OCI-LY1 (cell line): ENCODE results near the gene SCN8A.

Source experiments
- H2AFZ ChIP-seq: fragments of 200-600 bp; sonication (generic), shearing (Covaris generic); 2 replicates; pipeline ENCODE4 v1.6.0; 2014; ENCODE audit warnings: antibody characterized with exemption, mild to moderate bottlenecking, low read length
- H3F3A ChIP-seq: fragments of 200-600 bp; sonication (generic), shearing (Covaris generic); 2 replicates; pipeline ENCODE4 v1.6.0; 2014; ENCODE audit warnings: mild to moderate bottlenecking, antibody characterized with exemption, low read length, moderate library complexity; ENCODE audit not compliant: insufficient read depth
- H3K27ac ChIP-seq: fragments of 200-600 bp; sonication (generic); 2 replicates; pipeline ENCODE4 v1.5.1; 2014; ENCODE audit warnings: low read length, mixed run types, mild to moderate bottlenecking, low read depth; ENCODE audit not compliant: poor library complexity, severe bottlenecking
- H3K27me3 ChIP-seq: fragments of 200-600 bp; sonication (generic); 2 replicates; pipeline ENCODE4 v1.6.0; 2014; ENCODE audit warnings: antibody characterized with exemption, mild to moderate bottlenecking, low read length, moderate library complexity; ENCODE audit not compliant: insufficient read depth
- H3K36me3 ChIP-seq: fragments of 200-600 bp; sonication (generic); 2 replicates; pipeline ENCODE4 v1.6.1; 2014; ENCODE audit warnings: mild to moderate bottlenecking, antibody characterized with exemption, low read length, moderate library complexity, mixed read lengths; ENCODE audit not compliant: insufficient read depth
- H3K4me1 ChIP-seq: fragments of 200-600 bp; sonication (generic); 2 replicates; pipeline ENCODE4 v1.5.1; 2014; ENCODE audit warnings: mild to moderate bottlenecking, low read length, moderate library complexity; ENCODE audit not compliant: insufficient read depth, severe bottlenecking
- H3K4me2 ChIP-seq: fragments of 200-600 bp; sonication (generic), shearing (Covaris generic); 2 replicates; pipeline ENCODE4 v1.6.1; 2014; ENCODE audit warnings: low read length
- H3K4me3 ChIP-seq: fragments of 200-600 bp; sonication (generic); 2 replicates; pipeline ENCODE4 v1.5.1; 2014; ENCODE audit warnings: low read length, low read depth, mild to moderate bottlenecking, mixed read lengths; ENCODE audit not compliant: poor library complexity, severe bottlenecking
- H3K79me2 ChIP-seq: fragments of 200-600 bp; shearing (Covaris generic); 2 replicates; pipeline ENCODE4 v1.6.1; 2016; ENCODE audit warnings: mixed run types, low read length, mixed read lengths; ENCODE audit not compliant: insufficient read depth
- H3K9ac ChIP-seq: fragments of 200-600 bp; sonication (generic), shearing (Covaris generic); 2 replicates; pipeline ENCODE4 v1.6.1; 2014; ENCODE audit warnings: mild to moderate bottlenecking, low read length, mixed read lengths
- H3K9me2 ChIP-seq: fragments of 200-600 bp; sonication (generic), shearing (Covaris generic); 2 replicates; pipeline ENCODE4 v1.6.1; 2014; ENCODE audit warnings: low read depth, mild to moderate bottlenecking, low read length, mixed read lengths
- H3K9me3 ChIP-seq: fragments of 200-600 bp; shearing (Covaris generic); 2 replicates; pipeline ENCODE4 v1.6.1; 2014; ENCODE audit warnings: low read length, mixed read lengths
- H4K20me1 ChIP-seq: fragments of 200-600 bp; sonication (generic), shearing (Covaris generic); 2 replicates; pipeline ENCODE4 v1.6.0; 2016; ENCODE audit warnings: mild to moderate bottlenecking, low read length; ENCODE audit not compliant: insufficient read depth
- EZH2 ChIP-seq: fragments of 200-600 bp; sonication (generic), shearing (Covaris generic); IDR thresholded peaks from 2 replicates; pipeline ENCODE4 v1.8.0; 2017; ENCODE audit warnings: borderline replicate concordance, mixed run types, mild to moderate bottlenecking, antibody characterized with exemption, low read length, moderate library complexity, mixed read lengths
- TF ChIP-seq, protein P1 (sequence below): fragments of 200-600 bp; sonication (generic), shearing (Covaris generic); IDR thresholded peaks from 2 replicates; pipeline ENCODE4 v1.5.1; 2017; ENCODE audit warnings: mild to moderate bottlenecking, antibody characterized with exemption, low read length, moderate library complexity, mixed read lengths

Gene SCN8A

DNA sequence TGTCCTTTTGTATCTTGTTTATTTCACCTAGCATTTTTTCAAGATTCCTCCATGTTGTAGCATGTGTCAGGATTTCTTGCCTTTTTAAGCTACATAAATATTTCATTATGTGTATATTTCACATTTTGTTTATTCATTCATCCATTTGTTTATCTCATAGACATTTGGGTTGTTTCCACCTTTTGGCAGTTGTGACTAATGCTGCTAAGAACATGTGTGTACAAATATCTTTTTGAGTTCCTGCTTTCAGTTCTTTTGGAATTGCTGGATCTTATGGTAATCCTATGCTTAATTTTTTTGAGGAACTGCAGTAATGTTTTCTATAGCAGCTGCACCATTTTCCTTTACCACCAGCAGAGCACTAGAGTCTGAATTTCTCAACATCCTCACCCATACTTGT is 62.4 kb downstream of the SCN8A start:
- H3K9me3 ChIP-seq: no peaks in the 10 kb centered on the region
- H3K9me2 ChIP-seq: no peaks in the 10 kb centered on the region
- H3K36me3 ChIP-seq: no peaks in the 10 kb centered on the region
- no peaks in the 10 kb centered on the region for H4K20me1 ChIP-seq
- H3K4me2 ChIP-seq: no peak overlapping the region
- TF ChIP-seq EZH2: no peak
- TF ChIP-seq, protein P1, sequence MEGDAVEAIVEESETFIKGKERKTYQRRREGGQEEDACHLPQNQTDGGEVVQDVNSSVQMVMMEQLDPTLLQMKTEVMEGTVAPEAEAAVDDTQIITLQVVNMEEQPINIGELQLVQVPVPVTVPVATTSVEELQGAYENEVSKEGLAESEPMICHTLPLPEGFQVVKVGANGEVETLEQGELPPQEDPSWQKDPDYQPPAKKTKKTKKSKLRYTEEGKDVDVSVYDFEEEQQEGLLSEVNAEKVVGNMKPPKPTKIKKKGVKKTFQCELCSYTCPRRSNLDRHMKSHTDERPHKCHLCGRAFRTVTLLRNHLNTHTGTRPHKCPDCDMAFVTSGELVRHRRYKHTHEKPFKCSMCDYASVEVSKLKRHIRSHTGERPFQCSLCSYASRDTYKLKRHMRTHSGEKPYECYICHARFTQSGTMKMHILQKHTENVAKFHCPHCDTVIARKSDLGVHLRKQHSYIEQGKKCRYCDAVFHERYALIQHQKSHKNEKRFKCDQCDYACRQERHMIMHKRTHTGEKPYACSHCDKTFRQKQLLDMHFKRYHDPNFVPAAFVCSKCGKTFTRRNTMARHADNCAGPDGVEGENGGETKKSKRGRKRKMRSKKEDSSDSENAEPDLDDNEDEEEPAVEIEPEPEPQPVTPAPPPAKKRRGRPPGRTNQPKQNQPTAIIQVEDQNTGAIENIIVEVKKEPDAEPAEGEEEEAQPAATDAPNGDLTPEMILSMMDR: no peak
- H3K9ac ChIP-seq: no peak overlapping the region
- no peaks in the 10 kb centered on the region for H3K79me2 ChIP-seq
- no peaks in the 10 kb centered on the region for H3K4me1 ChIP-seq
- no peak overlapping the region for H2AFZ ChIP-seq
- no peak overlapping the region for H3K4me3 ChIP-seq
- no peaks in the 10 kb centered on the region for H3K27me3 ChIP-seq
- H3F3A ChIP-seq: no peaks in the 10 kb centered on the region
- no peak overlapping the region for H3K27ac ChIP-seq

DNA sequence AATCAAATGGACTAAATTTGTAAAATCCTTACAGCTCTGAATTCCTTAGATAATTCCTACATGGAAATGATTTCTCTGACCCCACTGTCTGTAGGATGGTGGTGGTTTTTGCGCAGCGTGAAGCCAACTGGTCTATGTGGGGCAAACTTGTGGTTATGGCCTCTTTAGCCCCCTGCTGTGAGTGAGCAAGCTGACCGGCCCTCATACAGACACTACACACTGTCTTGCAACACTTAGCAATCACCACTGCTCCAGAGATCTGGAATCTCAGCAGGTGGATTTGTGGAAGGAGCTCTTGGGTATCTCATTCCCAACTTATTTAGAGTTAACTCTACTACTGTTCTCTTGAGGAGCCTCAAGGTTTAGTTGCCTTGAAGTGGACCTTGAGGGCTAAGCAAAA is 70.2 kb downstream of the SCN8A start:
- Histone ChIP-seq H3K4me2 (no peak overlapping the region), H3K4me1 (no peaks in the 10 kb centered on the region), H3K9me3 (no peaks in the 10 kb centered on the region), H3K9ac (no peak overlapping the region), H3K9me2 (no peaks in the 10 kb centered on the region), H3K4me3 (no peak overlapping the region), H3K36me3 (no peaks in the 10 kb centered on the region), H3K79me2 (no peaks in the 10 kb centered on the region), H2AFZ (no peak overlapping the region), H3F3A (no peaks in the 10 kb centered on the region), H3K27ac (no peak overlapping the region), H3K27me3 (no peaks in the 10 kb centered on the region), H4K20me1 (no peaks in the 10 kb centered on the region)
- TF ChIP-seq EZH2: no peak
- TF ChIP-seq, protein P1: no peak

DNA sequence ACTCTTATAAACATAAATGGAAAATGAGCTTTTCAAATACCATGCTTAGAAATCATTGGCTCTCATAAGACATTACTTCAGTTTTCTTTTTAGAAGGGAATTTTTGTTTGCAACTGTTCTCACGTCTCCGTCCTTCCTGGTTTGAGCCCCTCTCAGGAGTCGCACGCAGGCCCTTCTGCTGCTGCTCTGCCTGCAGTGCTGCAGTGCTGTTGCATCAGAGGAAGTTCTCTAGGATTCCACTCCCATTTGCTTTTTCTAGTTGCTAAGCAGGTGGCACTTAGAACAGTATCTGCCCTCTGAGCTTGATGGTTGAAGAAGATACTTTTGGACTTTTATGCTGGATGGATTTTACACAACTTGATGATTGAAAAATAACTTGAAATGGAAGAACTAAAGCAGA is 70.8 kb downstream of the SCN8A start:
- TF ChIP-seq, protein P1: no peak
- no peak for TF ChIP-seq EZH2
- H3K4me1 ChIP-seq: no peaks in the 10 kb centered on the region
- no peak overlapping the region for H3K27ac ChIP-seq
- no peak overlapping the region for H3K4me2 ChIP-seq
- no peaks in the 10 kb centered on the region for H3K9me2 ChIP-seq
- H3K79me2 ChIP-seq: no peaks in the 10 kb centered on the region
- H4K20me1 ChIP-seq: no peaks in the 10 kb centered on the region
- no peak overlapping the region for H3K9ac ChIP-seq
- no peaks in the 10 kb centered on the region for H3K9me3 ChIP-seq
- H2AFZ ChIP-seq: no peak overlapping the region
- H3F3A ChIP-seq: no peaks in the 10 kb centered on the region
- H3K36me3 ChIP-seq: no peaks in the 10 kb centered on the region
- H3K4me3 ChIP-seq: no peak overlapping the region
- no peaks in the 10 kb centered on the region for H3K27me3 ChIP-seq
